Measurements from ENCODE around the gene LEMD2. TPM values are rescaled to one million over a fixed set of nuclear protein-coding genes. Genes with fewer than 3 reads are reported as not detected.

The LEMD2 gene
- total RNA-seq, 1 experiment from 2014 or later = 91.8 TPM

- Histone ChIP-seq H4K91ac (ENCODE audit: insufficient read length, low read depth, low read length) (no peak within 1 kb of the TSS), H3K9ac (ENCODE audit: extremely low read depth, insufficient read length, low read length) (no peak within 1 kb of the TSS), H3K4me1 (ENCODE audit: insufficient read depth, low read length) (peaks cover 8% of the 10 kb centered on the region; the same call in 1 of the 2 replicates), H2AK5ac (ENCODE audit: insufficient read length, low read length) (no peak within 1 kb of the TSS), H2BK5ac (ENCODE audit: insufficient read length, low read length) (no peak within 1 kb of the TSS), H2BK20ac (ENCODE audit: low read depth, low read length, poor library complexity, severe bottlenecking) (no peak within 1 kb of the TSS), H3K79me2 (ENCODE audit: insufficient read depth, low read length) (no peaks in the 10 kb centered on the region), H3K4me2 (ENCODE audit: insufficient read depth, insufficient read length, low read length) (no peak within 1 kb of the TSS), H2BK12ac (ENCODE audit: insufficient read length, low read depth, low read length) (no peak within 1 kb of the TSS), H3T11ph (ENCODE audit: low read length) (no peak within 1 kb of the TSS), H2BK120ac (ENCODE audit: low read depth, low read length, poor library complexity, severe bottlenecking) (no peak within 1 kb of the TSS), H3K14ac (ENCODE audit: insufficient read depth, low read length) (no peak within 1 kb of the TSS; the same call in 1 of the 2 replicates), H3K9me3 (ENCODE audit: control insufficient read depth, low read depth, low read length) (no peaks in the 10 kb centered on the region), H3K18ac (ENCODE audit: insufficient read length, low read depth, low read length) (peak within 1 kb of the TSS; percentile 18), H3K79me1 (ENCODE audit: insufficient read depth, low read depth, low read length, poor library complexity, severe bottlenecking) (no peaks in the 10 kb centered on the region), H4K8ac (replicated peaks; ENCODE audit: insufficient read length, low read depth, low read length) (no peak within 1 kb of the TSS), H2AFZ (ENCODE audit: low read length) (no peak within 1 kb of the TSS), H3K4ac (ENCODE audit: low read depth, low read length) (no peak within 1 kb of the TSS), H3K27me3 (ENCODE audit: insufficient read depth, low read length) (no peaks in the 10 kb centered on the region), H4K20me1 (ENCODE audit: control insufficient read depth, insufficient read depth, insufficient read length) (no peaks in the 10 kb centered on the region), H3K23me2 (ENCODE audit: insufficient read length, low read depth, low read length, poor library complexity, severe bottlenecking) (no peaks in the 10 kb centered on the region), H3K23ac (ENCODE audit: insufficient read length, low read depth, low read length) (no peak within 1 kb of the TSS), H2BK15ac (ENCODE audit: low read depth, low read length) (no peak within 1 kb of the TSS), H3K27ac (ENCODE audit: insufficient read length, low read depth, low read length) (no peak within 1 kb of the TSS), H4K5ac (ENCODE audit: insufficient read length, low read depth, low read length) (no peak within 1 kb of the TSS), H3K56ac (ENCODE audit: insufficient read length, low read depth, low read length) (no peak within 1 kb of the TSS)
- H3K27ac Mint-ChIP-seq = peak within 1 kb of the TSS in 1 of 3 experiments; percentile 30; a peak in 3 of 7 replicates
- TF ChIP-seq CTCF (conservative IDR thresholded peaks at IDR 0.05) = no peak
- peaks cover 50 to 80% of the 10 kb centered on the region in 2 experiments for H3K4me1 Mint-ChIP-seq
- peaks cover 13% of the 10 kb centered on the region for H3K27me3 Mint-ChIP-seq (ENCODE audit: low read depth)
- DNase-seq = no peak
- H3K4me3 Mint-ChIP-seq = no peak within 1 kb of the TSS; a peak in 1 of 5 replicates
- no CpG with 5 or more reads among the region's 10 CpGs for WGBS (ENCODE audit: extremely low coverage, insufficient read length, low lambda C conversion rate)
- H3K36me3 Mint-ChIP-seq (ENCODE audit: insufficient read depth in 1 of 3, low read depth in 3 of 3) = no peaks in the 10 kb centered on the region; a peak in 1 of 7 replicates
- H3K9me3 Mint-ChIP-seq = no peaks in the 10 kb centered on the region
Observed at GRCh38 chr6:33746651-33747100, 42.3 kb downstream of the LEMD2 start, which contains the start of gene IP6K3. TSS of gene IP6K3 (minus strand) at chr6:33746905. CDS start at chr6:33735476, 11,429 bp downstream.
